ENCODE measurements around the gene PRICKLE2.

PRICKLE2 gene

DNA sequence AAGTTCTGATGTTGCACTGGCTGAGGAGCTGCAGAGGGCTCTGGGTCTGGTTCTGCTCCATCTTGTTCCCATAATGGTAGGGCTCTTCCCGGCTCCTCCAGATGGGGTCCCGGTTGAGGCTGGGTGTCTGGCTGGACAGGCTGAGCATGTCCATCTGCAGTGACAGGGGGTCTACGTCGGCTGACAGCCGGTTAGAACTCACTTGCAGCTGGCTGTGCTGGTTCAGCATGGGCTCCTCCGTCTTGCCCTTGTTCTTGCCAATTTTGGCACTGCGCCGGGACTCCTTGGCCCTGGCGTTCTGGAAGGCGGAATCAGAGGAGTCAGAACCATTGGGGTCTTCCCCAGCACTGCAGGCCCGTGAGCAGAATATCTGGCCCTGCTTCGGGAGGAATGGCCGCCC lies 78.1 kb downstream of the PRICKLE2 start:
- no peak overlapping the region for H3K4me2 ChIP-seq (ENCODE audit: low read length)
- H3F3A ChIP-seq (ENCODE audit: control insufficient read depth, insufficient read depth) = no peaks in the 10 kb centered on the region
- H3K79me2 ChIP-seq (ENCODE audit: control insufficient read depth, low read length) = peaks cover 3% of the 10 kb centered on the region; the same call in 1 of the 2 replicates
- H4K20me1 ChIP-seq (ENCODE audit: control insufficient read depth, insufficient read depth, low read depth, low read length) = no peaks in the 10 kb centered on the region
- TF ChIP-seq EZH2phosphoT487 (IDR thresholded peaks at IDR 0.05; ENCODE audit: borderline replicate concordance, low read length) (no peak), CTCF (IDR thresholded peaks at IDR 0.05; ENCODE audit: low read depth, low read length, poor library complexity, severe bottlenecking) (no peak)
- H3K36me3 ChIP-seq (ENCODE audit: control insufficient read depth, low read length) = no peaks in the 10 kb centered on the region
- no peaks in the 10 kb centered on the region for H3K27me3 ChIP-seq (ENCODE audit: control insufficient read depth, low read length)
- no peak overlapping the region for H3K4me3 ChIP-seq (ENCODE audit: low read length)
- H3K9me2 ChIP-seq (replicated peaks; ENCODE audit: control insufficient read depth, low read length) = no peaks in the 10 kb centered on the region
- no peak overlapping the region for H3K27ac ChIP-seq (ENCODE audit: low read depth, low read length)
- no peaks in the 10 kb centered on the region for H3K9me3 ChIP-seq (ENCODE audit: control insufficient read depth, insufficient read depth, low read length)
- no peaks in the 10 kb centered on the region for H3K4me1 ChIP-seq (ENCODE audit: control insufficient read depth, low read length)

DNA sequence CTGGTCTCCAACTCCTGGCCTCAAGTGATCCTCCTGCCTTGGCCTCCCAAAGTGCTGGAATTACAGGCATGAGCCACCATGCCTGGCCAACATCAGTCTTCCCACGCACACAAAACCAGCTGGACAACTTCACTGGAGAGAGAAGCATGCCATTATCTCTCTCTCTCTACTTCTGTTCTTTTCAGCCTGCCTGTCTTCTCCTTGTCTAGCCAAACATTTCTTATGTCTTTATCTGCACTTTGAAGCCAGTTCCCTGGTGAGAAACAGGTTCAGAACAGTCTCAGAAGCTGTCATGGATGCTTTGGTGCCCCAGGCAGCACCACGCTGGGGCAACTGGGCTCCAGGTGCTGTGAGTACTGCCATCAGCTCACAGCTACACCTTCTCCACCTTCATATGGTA lies 79.8 kb downstream of the PRICKLE2 start:
- no peaks in the 10 kb centered on the region for H4K20me1 ChIP-seq (ENCODE audit: control insufficient read depth, insufficient read depth, low read depth, low read length)
- TF ChIP-seq EZH2phosphoT487 (IDR thresholded peaks at IDR 0.05; ENCODE audit: borderline replicate concordance, low read length) = no peak
- no peak for TF ChIP-seq CTCF (IDR thresholded peaks at IDR 0.05; ENCODE audit: low read depth, low read length, poor library complexity, severe bottlenecking)
- H3K27ac ChIP-seq (ENCODE audit: low read depth, low read length) = no peak overlapping the region
- no peaks in the 10 kb centered on the region for H3K27me3 ChIP-seq (ENCODE audit: control insufficient read depth, low read length)
- H3K9me2 ChIP-seq (replicated peaks; ENCODE audit: control insufficient read depth, low read length) = no peaks in the 10 kb centered on the region
- no peaks in the 10 kb centered on the region for H3K9me3 ChIP-seq (ENCODE audit: control insufficient read depth, insufficient read depth, low read length)
- no peaks in the 10 kb centered on the region for H3K4me1 ChIP-seq (ENCODE audit: control insufficient read depth, low read length)
- no peaks in the 10 kb centered on the region; the same call in 1 of the 2 replicates for H3K79me2 ChIP-seq (ENCODE audit: control insufficient read depth, low read length)
- H3K4me3 ChIP-seq (ENCODE audit: low read length) = no peak overlapping the region
- no peaks in the 10 kb centered on the region for H3F3A ChIP-seq (ENCODE audit: control insufficient read depth, insufficient read depth)
- H3K4me2 ChIP-seq (ENCODE audit: low read length) = no peak overlapping the region
- no peaks in the 10 kb centered on the region for H3K36me3 ChIP-seq (ENCODE audit: control insufficient read depth, low read length)

DNA sequence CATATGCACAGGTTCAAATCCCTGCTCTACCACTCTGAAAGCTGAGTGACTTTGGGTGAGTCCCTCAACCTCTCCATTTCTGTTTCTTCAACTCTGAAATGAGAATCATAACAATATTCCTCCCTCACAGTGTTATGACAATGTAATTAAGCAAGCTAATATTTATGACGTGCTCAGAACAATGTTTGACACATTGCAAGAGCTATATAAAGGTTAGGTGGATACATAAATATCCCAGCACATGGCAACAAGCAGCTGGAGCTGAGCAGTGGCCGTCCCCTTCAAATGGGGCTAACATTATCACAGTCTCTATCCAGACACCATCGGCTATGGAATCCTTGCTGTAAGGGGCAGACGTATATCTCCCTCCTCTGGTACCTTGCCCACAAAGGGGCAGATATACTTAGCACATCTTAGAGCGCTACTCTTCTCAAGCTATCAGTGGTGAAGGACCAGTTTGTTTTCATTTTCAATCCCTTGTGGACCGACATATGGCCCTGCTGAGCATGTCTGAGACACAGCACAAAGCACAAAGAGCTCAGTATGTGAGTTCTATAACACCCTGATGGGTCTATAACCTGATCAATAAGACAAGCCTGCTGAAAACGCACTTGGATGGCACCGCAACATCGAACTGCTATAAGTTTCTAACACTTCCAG lies 80.9 kb downstream of the PRICKLE2 start:
- TF ChIP-seq EZH2phosphoT487 (IDR thresholded peaks at IDR 0.05; ENCODE audit: borderline replicate concordance, low read length) (no peak), CTCF (IDR thresholded peaks at IDR 0.05; ENCODE audit: low read depth, low read length, poor library complexity, severe bottlenecking) (no peak)
- Histone ChIP-seq H3K27ac (ENCODE audit: low read depth, low read length) (no peak overlapping the region), H4K20me1 (ENCODE audit: control insufficient read depth, insufficient read depth, low read depth, low read length) (no peaks in the 10 kb centered on the region), H3K9me3 (ENCODE audit: control insufficient read depth, insufficient read depth, low read length) (no peaks in the 10 kb centered on the region), H3K4me1 (ENCODE audit: control insufficient read depth, low read length) (no peaks in the 10 kb centered on the region), H3F3A (ENCODE audit: control insufficient read depth, insufficient read depth) (no peaks in the 10 kb centered on the region), H3K27me3 (ENCODE audit: control insufficient read depth, low read length) (no peaks in the 10 kb centered on the region), H3K4me2 (ENCODE audit: low read length) (no peak overlapping the region), H3K4me3 (ENCODE audit: low read length) (no peak overlapping the region), H3K9me2 (replicated peaks; ENCODE audit: control insufficient read depth, low read length) (no peaks in the 10 kb centered on the region), H3K79me2 (ENCODE audit: control insufficient read depth, low read length) (no peaks in the 10 kb centered on the region), H3K36me3 (ENCODE audit: control insufficient read depth, low read length) (no peaks in the 10 kb centered on the region)

All from DOHH2 (cell line).